Kidney glomerular epithelial cell (primary cell): Measurements from ENCODE around the gene RIF1.

Source experiments
- DNase-seq: peaks from one replicate; lab custom pipeline; 2025; lab: John Stamatoyannopoulos, UW

RIF1 gene

DNA sequence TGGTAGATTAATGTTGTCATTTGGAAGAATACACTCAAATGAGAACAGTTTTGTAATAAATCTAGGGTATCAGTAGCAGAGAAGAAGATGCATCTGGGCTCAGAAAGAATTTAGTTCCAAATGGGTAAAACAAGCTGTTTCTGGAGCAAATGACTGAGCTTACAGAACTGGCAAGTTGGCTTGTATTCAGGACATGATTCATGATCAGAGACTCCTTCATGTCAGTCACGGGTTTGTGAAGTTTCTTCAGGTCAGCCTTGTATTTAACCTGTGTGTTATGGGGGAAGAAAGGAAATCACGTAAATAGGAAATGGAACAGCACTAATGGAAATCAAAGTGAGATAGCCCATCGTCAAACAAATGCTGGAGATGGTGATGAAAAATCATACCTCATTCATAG is 109.1 kb downstream of the RIF1 start:
- no peak for DNase-seq

DNA sequence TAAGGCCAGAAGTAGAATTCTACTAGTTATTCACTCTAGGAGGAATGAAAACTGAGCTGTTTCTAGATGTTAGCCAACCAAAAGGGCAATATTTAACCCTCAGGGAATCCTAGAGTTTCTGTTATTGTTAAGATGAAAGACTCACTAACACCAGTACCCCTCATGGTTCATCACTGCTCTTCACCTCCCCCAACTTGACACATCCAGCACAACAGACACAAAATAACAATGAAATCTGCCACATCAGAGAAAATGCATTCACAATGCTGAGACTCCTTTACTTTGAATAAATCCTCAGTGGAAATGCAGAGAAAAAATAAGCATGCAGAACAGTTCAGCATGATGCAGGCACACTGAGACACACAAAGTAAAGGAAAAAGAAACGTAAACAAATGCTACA is 111.3 kb downstream of the RIF1 start:
- no peak for DNase-seq

DNA sequence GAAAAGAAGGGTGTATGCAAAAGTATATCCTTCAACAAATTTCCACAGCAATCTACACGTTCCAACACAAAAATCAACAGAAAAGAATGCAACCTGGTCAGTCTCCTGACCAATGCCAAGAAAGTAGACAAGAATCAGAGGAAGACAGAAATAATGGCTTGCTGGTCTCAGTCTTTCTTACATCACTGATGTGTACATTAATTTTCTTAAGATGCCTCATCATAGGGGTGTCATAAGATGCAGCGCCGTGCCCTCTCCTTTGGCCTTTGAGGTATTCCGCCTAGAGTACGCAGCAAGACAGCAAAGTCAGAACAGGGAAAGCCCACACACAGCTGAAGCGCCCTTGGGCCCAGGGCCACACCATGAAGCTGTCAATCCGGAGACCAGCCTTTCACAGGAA is 112.9 kb downstream of the RIF1 start:
- DNase-seq = no peak

DNA sequence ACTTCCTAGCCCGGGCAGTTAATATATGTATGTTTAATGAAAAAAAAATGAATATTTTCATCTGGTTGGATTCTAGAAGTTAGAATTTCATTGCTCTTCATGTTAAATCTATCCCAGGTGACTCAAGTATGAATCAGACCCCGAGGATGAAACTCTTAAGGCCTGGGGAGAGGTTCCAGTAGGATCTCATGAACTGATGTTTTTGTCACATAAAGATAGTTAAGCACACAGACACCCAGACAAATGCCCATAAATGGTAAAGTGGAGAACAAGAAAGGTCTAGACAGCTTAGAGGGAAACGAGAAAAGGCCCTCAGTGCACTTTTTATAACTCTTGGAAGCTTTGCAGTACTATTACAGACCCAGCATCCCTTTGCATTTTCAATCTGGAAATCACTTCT is 114.1 kb downstream of the RIF1 start:
- no peak for DNase-seq

DNA sequence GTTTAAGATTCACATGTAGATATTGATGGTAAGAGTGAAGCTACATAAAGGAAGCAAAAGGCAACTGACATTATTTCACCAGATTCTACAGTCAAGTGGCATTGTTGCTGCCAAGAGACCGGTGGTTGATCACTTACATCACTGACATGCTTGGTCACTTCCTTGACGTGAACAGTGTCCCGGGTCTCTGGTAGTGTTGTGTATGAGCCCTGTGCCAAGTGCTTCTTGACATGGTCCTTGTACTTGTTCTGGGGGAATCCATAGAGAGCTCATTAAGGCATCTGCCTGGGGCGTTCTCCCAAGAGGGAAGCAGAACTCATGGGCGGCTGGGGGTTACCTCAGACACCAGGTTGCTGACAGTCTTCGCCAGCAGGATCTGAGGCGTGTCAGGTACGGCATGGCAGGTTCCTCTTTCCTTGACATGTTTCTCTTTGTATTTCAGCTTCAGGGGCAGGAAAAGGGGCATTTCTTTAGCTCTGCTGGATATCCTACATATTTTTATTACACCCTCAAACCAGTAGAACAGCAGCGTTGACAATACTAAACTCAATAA is 116.2 kb downstream of the RIF1 start:
- DNase-seq = no peak

DNA sequence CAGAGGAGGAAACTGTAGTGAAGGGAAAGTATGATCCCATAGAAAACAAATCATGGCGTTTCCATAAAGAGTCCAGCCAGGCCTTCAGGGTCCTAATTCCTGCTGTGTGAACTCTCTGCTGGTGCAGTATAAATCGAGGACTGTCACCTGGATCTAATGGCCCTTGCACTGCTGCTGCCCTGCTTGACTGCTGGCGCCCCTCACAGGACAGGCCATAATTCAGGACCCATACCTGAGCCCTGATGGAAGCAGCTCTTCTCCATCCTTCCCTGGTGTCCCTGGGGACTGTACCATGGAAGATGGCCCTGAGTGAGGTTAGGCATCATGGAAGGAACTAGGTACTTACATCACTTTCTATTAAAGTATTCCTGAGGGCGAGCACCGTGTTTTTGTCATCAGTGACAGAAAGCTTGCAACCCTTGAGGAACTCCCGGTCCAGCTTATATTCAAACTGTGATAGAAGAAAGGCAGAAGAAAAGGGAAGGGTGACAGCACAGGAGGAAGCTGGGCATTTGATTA is 116.9 kb downstream of the RIF1 start:
- no peak for DNase-seq
